Measurements from ENCODE around the gene AP1S1.
"Not testable (repeated sequence)": the region's sequence is repeated elsewhere in the genome, so short reads cannot be mapped to it uniquely, and the experiment has no call there.

Gene AP1S1

GRCh38 chr7:101201695-101202602 is 47.7 kb downstream of the AP1S1 start:
- no peak for DNase-seq (ENCODE audit: low read depth)

DNA sequence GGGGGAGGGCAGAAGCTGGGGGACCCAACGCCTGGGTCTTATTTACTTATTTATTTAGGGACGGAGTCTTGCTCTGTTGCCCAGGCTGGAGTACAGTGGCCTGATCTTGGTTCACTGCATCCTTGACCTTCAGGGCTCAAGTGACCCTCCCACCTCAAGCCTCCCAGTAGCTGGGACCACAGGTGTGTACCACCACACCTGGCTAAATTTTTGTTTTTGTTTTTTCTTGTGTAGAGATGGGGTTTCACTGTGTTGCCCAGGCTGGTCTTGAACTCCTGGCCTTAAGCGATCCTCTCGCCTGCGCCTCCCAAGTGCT is 48.3 kb downstream of the AP1S1 start:
- no peak for DNase-seq (ENCODE audit: low read depth)

- DNase-seq (ENCODE audit: low read depth) = not testable (repeated sequence)
Measured at GRCh38 chr7:101203740-101204738, 49.8 kb downstream of the AP1S1 start.

GRCh38 chr7:101205901-101206664 is 51.8 kb downstream of the AP1S1 start:
- no peak for DNase-seq (ENCODE audit: low read depth)

GRCh38 chr7:101206665-101207042 is 52.4 kb downstream of the AP1S1 start:
- DNase-seq (ENCODE audit: low read depth) = no peak

DNA sequence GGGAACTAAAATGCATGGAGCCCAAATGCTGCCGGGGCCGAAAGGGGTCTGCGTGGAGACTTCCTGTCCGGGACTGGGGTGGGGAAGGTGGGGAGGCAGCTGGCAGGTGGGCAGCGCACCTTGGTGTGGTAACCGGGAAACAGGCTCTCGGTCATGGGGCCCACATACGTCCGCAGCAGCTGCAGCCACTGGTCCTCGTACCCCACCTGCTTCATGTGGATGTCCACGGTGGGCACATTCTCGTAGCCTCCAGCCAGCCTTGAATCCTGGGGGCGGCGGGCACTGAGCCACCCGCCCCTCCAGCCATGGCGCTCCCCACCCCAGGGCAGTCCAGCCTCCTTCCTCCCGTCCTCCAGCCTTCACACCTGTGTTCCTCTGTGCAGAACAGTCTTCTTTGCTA is 53.2 kb downstream of the AP1S1 start:
- no peak for DNase-seq (ENCODE audit: low read depth)

DNA sequence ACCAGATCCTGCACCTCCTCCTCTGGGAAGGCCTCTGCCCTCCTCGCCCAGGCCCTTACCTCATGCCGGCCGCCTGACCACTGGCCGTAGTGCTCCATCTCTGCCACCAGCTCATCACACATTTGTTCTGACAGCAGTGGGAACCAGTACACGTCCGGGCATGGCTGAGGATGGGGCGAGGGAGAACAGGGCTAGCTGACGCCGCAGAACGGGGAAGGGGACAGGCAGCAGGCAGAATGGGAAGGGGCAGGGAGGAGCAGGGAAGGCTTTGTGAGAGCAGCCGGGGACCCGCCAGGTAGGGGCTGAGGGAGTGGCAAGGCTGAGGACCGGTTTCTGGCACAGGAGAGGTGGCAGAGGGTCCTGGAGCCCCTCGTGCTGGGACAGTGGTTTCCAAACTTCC is 54.5 kb downstream of the AP1S1 start:
- no peak for DNase-seq (ENCODE audit: low read depth)

DNA sequence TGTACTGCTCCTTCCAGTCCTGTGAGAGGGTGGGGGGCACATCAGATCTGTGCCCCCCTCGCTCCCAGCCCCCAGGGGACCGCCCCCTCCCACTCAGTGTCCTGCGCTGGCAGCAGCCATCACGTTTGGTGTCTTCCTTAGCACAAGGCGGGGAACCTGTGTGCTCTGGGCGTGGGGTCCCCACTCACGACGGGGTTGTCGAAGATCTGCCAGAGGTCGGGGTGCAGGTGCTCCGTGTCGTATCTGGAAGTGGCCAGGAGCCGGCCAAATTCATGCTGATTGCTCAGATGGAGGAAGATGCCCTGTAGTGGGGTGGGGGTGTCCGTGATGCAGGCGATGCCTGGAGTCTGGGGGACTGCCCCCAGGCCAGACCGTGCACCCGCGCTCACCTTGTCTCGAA is 55.9 kb downstream of the AP1S1 start:
- DNase-seq (ENCODE audit: low read depth) = no peak
